ENCODE data around the gene SUSD1.
"Not testable (repeated sequence)": the region's sequence is repeated elsewhere in the genome, so short reads cannot be mapped to it uniquely, and the experiment has no call there.

SUSD1 gene

DNA sequence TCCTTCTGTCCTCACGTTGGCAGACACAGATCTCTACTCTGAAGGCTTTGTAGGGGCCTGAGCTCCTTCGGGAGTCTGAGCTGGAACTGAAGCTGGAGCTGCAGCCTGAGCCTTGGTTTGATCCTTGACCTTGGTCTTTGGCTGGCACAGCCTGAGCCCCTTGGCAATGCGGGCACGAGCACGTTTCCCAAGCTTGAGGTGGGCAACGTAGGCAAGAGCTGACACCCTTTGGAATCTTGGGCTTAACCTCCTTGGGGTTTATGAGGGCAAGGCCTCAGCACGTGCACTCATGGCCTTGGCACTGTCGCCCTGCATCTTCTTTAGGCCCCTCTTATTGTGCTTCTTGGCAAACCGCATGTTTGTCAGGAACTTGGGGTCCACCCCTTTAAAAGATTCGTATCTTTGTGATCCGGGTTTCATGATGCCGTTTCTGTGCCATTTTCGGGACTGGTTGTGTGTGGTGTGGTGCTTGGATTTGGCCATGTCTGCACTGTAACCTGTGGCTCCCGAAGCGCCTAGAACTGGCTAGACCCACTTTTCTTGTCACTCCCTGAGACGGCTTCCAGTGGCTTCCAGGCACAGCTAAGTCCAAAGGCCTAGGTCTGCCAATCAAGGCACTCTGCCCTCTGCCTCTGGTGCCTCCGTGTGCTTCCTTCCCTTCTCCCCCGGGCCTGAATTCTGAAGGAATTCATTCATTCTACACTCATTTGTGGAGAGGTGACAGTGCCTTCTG is 1.4 kb downstream of the SUSD1 start:
- no peak for DNase-seq

DNA sequence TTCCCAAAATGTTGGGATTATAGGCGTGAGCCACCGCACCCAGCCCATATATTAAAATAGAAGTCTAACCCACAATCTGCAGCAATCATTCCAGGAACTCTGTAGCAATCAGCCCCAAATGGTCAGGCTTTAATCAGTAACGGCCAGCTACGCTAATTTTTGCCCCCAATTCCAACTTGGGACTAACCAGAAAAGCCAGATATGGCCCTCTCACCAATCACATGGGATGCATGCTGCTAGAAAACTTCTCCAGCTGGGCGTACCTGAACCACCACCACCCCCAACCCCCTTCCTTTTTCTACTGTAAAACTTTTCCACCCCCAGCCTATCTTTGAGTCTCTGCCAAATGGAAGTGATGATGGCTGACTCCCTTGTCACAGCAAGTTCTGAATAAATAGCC is 4.1 kb downstream of the SUSD1 start:
- DNase-seq = no peak

DNA sequence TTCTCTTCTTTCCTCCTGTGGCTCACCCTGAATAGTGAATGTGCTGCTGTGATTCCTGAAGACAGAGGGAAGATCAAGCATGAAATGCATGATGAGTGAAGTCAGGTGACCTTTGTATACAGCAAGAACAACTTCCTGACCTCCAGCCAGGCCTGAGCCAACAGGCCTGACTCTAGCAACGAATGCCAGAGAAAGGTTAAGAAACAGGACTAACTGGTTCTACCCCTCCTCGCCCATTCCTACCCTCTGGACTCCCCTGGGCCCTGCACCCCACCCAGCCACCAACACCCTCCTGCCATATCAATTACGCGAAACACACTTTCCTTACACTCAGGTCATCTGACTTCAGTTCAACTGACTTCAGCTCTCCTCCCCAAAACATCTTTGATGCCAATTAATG is 4.9 kb downstream of the SUSD1 start:
- DNase-seq = no peak

DNA sequence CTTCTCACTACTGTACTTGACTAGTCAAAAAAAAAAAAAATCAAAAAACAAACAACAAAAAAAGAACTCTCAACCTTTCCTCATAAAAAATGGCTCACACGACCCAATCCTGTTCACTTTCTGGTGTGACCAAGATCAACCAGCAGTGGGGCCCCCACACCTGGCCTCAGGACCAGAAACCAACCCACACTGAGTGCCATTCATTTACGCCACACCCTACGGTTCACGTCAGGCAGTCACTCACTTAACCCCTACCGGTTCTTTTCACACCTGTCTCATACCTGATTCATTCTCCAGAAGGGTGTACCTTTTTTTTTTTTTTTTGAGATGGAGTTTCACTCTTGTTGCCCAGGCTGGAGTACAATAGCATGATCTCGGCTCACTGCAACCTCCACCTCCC is 5.7 kb downstream of the SUSD1 start:
- DNase-seq = no peak

DNA sequence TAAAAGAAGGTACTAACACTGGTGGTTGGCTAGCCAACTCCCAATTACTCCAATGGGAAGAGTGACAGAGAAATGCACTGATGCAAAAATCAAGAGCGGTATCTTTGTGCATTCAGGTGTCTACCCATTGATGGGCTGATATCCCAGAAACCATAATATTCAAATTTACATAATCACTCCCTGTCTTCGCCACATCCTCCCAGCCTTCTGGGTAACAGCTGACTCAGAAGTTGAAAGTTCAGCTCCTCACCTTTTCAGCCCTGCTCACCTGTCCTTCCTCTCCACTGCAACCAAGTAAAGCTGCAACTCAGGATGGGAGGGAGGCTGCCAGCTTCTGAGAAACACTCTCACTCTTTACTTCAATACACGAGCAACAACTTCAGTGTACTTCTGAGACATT is 6.9 kb downstream of the SUSD1 start:
- DNase-seq = no peak

DNA sequence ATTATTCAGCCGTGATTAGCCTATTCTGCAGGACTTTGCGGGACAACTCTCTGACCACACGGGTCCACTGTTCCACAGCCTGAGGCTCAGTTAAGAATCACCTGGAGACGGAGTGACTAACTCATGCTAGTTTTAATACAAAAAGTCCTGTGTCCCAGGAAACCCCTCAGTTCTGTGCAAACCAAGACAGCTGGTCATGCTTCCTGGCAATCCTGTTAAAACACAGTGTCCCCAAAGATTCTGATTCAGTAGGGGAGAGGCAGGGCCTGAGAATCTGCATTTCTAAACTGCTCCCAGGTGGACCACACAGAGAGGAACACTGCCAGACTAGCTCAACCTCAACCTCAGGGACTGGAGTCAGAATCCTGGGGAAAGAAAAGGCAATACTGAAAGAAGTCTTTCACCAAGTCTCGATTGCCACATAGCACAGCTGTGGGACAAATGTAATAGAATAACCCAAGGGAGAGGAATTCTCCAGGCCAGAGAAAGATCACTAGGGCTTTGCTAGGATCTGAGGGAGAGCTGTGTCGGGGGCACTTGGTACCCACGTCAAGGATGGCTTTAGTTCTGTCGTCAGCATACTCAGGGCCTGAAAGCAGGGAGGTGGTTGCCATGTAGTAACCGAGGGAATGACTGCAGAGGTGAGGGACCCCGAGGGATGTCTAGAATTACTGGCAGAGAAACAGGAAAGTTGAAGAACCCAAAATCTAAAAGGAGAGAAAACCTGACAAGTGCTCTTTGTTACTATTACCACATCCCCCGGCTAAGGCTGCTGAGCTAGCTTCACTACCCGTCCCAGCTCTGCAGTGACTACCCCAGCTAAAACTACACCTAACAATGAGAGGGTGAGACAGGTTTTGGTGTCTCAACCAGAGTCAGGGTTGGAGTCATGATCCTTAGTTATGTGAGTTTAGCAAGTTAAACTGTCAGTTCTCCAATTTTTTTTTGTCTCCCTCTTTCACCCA is 8.6 kb downstream of the SUSD1 start:
- no peak for DNase-seq

DNA sequence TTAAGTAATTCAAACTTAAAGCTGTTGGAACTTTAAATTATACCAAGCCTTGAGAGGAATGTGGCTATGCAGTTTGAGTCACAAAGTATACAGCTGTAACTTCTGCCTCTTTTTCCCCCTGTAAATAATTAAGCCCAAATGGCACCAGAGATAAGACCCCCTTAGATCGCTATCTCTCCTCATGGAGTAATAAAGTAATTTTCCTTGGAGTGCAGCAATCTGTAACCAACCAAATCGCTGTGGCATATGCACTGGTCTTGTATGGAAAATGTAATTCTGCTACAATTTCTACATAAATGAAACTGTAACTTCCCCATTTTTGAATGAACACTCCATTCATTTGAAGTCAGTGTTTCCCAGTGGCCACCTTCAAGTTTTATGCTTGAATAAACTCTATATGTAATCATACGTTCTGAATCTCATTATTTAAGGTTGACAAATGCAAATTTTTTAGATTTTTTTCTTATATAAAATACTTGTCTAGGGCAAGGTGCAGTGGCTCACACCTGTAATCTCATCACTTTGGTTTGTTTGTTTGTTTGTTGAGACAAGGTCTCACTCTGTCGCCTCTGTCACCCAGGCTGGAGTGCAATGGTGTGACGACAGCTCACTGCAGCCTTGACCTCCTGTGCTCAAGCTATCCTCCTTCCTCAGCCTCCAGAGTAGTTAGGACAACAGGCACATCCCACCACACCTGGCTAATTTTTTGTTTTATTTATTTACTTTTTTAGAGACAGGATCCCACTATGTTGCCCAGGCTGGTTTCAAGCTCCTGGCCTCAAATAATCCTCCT is 12.3 kb downstream of the SUSD1 start:
- no peak for DNase-seq

DNA sequence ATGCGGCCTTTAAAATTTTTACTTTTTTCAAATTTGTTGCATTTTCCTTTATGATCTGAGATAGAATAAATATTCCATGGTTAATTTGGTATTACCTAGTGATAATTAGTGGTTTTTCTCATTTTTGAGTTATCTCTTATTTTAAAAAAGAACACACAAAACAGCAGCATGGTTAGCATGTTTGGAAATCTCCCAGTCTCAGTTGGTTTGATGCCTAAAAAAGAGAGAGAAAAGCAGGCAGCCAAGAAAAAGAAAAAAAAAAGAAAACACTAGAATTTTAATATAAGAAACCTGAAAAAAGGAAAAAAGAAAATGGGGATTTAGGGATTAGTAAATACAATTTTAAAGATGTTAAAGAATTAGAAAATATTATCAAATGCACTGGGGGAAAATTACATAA is 15.3 kb downstream of the SUSD1 start:
- DNase-seq = no peak

DNA sequence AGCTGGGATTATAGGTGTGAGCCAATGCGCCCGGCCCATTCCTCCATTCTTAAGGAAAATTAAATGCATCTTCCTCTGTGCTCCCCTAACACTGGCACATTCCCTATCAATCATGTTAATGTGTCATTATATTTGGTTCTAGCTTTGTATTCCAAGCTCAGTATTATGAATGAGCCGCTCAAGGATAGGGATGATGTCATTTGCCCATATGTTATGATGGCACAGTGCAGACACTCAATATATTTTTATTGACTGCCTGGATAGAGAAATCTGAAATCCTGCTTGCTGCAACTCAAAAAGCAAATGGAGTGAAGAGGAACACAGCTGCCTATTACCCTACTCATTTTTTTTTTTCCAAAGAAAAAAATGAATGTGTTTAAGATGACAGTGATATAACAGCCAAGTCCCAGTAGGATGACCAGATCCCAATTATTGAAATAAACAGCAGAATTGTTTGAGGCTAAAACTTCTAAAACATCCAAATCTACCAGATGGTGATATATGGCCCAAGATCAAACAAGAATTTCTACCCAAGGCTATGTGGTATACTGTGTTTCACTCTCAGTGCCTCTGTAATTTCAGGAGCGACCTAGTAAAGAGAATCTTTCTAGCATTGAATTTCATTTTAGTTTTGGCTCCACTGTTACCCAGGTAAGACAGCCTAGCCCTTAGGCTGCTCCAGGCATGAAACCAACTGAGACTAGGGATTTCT is 16.3 kb downstream of the SUSD1 start:
- no peak for DNase-seq

DNA sequence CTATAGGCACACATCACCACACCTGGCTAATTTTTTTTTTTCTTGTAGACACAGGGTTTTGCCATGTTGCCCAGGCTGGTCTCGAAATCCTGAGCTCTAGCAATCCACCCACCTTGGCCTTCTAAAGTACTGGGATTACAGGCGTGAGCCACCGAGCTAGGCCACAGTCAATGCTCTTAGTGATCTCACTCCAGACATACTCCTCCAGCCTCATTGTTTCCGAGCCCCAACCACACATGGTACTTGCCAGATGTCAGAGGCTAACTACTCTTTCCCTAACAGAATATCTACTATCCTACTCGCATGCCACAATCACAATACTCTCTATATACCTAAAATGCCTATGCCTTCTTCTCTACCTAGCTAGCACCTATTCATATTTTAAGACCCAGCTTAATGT is 17.1 kb downstream of the SUSD1 start:
- DNase-seq = no peak

DNA sequence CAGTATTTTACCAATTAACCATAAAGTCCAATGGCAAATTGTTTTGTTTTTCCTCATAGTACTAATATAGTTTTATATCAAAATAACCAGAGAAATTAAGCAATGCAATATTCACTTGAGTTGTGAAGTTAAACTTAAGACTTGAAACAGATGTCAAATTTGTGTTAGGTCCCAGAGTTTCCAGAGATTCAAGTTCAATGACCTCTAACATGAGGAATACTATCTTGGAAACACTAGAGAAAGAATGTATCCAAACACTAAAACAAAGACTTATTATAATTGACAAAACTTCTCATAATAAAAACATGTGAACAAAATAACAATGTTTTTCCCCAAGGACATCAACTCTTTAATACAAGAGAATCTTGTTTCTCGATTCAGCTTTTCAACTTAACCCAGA is 18.0 kb downstream of the SUSD1 start:
- no peak for DNase-seq

DNA sequence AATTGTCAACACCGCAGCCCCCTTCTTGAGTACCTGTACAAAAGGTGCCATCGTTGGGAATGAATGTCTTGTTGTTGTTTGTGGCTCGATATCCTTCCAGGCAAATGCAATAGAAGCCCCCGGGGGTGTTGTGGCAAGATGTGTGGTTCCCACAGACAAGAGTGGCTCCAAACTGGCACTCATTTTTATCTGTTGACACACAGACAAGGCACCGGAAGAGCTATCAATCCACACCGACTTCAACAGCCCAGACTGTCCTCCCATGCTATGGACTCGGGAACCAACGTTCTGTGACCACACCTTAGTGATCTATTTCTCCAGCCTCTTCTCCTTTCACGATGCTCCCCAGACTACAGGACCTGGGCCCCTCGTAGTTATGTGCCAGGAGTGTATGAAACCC is 25.9 kb downstream of the SUSD1 start:
- DNase-seq = no peak

DNA sequence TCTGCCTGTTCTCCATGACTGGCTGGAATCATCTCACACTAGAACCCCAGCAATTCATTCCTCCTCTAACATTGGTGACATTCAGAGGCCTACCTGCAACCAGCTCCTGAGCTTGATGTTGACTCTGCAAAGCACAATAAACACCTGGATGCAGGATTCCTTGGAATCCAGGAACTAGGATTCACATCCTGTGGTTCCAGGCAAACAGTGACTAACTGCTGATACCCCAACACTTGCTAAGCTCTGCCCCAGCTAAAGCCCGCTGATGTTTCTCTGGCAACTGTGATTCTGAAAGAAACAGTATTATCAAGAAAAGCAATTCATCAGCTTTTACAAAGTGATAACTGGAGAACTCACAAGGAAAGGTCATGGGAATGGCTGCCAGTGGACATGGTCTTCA is 29.2 kb downstream of the SUSD1 start:
- no peak for DNase-seq

DNA sequence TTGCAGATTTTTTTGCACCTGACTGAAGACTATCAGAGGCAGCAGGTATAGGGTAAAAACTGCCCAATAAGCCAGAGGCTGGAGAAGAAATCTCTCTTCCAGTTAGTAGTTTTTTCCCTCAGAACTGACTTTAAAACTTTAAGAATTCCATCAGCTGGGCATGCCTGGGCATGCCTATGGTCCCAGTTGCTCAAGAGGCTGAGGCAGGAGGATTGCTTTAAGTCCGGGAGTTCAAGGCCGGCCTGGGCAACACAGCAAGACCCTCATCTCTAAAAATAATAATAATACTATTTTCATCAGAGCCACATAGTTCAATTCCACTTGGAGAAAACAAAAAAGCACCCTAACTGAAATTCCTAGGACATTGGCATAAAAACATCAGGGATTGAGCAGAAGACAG is 30.3 kb downstream of the SUSD1 start:
- no peak for DNase-seq

DNA sequence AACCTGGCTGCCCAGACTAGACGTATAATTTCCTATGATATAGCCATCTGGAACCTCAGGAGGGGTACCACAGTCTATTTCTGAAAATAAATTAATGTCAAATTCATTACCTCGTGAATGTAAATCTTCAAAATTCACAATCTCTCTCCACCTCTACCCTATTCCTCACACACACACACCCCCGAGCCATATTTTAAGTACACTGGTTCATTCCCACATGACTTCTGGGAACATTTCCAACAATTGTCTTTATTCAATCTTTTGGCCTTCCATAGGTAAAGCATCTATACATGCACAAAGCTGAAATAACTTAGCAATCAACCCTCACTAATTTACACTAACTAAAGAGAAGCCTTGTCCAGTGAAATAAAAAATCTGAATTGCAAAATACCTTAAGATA is 32.7 kb downstream of the SUSD1 start:
- DNase-seq = no peak

DNA sequence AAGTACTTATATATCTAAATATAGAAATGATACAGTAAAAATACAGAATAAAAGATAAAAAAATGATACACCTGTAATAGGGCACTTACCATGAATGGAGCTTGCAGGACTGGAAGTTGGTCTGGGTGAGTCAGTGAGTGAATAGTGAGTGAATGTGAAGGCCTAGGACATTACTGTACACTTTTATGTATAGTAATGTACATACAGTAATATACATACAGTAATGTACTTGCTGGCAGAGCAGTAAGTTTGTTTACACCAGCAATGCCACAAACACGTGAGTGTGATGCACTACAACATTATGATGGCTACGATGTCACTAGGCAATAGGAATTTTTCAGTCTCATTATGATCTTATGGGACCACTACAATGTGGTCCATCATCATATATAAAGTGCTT is 34.2 kb downstream of the SUSD1 start:
- DNase-seq = no peak

DNA sequence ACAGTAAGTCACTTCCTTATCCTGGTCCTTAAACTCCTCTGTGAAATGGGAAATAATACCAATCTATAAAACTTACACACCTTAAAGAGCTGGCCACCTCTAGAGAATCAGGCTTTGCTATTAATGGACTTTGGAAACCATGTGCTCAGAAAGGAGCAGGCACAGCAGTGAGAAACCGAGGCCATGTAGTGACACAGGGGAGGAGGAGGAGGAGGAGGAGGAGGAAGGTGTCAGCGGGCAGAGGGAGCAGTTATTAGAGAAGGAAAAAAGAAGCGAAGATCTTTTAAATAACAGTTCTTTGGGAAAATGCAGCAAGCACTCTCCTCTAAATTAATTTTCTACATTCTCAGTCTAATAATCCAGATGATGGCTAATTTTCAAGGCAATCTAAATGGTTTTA is 38.0 kb downstream of the SUSD1 start:
- DNase-seq = no peak

DNA sequence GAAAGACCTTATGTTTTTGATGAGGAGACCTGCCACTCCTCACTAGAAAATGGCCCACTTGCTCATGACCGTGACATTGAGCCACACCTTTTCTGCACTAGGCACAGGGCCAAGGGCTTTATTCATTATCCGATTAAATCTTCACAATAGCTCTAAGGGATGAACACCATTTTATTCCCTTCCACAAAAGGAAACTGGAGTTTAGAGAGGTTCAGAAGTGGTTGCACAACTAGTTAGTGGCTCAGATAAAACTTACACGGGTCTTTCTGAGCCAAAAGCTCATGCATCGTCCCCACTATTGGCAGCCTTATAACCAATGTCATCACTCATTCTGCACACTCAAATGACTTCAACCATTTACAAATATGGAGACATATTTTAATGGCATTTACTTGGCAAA is 39.4 kb downstream of the SUSD1 start:
- no peak for DNase-seq

DNA sequence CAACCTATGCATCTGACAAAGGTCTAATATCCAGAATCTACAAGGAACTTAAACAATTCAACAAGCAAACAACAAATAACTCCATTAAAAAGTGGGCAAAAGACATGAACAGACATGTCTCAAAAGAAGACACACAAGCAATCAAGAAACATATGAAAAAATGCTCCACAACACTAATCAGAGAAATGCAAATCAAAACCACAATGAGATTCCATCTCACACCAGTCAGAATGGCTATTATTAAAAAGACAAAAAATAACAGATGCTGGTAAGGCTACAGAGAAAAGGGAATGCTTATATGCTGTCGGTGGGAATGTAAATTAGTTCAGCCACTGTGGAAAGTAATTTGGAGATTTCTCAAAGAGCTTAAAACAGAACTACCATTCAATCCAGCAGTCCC is 41.3 kb downstream of the SUSD1 start:
- DNase-seq = not testable (repeated sequence)

DNA sequence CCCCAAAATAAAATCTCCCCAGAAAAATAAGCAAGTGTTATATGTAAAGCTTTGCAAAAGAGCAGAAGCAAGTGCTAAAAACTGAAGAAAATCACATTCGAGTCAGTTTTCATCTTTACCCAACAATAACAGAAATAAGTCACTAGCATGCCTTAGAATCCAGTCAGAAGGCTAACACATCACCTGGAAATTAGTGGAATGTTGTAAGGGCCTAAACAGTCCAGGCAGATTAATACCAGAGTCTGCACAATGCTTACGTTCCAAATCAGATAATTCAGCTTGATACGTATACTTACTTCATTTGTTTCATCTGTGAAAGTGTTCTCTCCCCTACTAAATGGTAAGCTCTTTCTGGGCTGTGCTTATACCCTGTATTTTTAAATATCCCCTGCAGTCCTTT is 42.7 kb downstream of the SUSD1 start:
- DNase-seq = no peak

DNA sequence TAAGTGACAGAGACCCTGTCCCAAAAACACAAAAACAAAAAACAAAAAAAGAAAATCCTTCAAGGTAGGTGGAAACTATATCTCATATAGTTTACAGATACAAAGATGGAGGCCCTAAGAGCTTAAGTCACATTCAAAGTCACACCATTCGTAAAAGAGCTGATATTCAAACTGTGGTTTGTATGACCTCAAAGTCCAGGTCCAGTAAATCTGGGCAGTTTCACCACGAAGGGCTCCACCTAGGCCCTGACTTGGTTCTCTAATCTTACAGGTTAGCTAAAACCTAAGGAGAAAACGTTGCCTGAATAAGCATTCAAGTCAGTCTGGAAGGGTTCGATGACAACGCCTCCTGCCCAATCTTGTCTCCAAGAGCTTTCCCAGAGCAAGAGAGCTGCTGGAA is 44.1 kb downstream of the SUSD1 start:
- DNase-seq = no peak

DNA sequence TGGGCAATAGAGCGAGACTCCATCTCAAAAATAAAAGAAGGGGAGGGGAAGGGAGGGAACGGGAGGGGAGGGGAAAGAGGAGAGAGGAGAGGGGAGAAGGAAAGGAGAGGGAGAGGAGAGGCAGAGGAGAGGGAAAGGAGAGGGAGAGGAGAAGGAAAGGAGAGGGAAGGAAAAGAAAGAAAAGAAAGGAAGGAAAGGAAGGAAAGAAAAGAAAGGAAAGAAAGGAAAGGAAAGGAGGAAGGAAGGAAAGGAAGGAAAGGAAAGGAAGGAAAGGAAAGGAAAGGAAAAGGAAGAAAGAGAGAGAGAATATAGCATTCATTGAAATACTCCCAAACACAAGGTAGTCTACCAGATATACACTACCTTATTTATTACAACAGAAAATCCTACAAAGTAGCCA is 44.8 kb downstream of the SUSD1 start:
- DNase-seq = no peak

DNA sequence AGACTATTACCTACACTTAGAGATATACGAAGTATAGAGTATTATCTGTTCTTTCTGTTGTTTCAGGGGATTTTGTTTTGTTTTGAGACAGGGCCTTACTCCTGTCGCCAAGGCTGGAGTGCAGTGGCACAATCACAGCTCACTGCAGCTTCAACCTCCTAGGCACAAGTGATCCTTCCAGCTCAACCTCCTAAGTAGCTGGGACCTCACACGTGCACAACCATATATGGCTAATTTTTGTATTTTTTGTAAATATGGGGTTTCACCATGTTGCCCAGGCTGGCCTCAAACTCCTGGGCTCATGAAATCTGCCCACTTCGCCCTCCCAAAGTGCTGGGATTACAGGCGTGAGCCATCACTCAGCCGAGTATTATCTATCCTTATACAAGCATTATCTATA is 45.9 kb downstream of the SUSD1 start:
- no peak for DNase-seq

All from activated CD8-positive, alpha-beta memory T cell treated with anti-CD3 and anti-CD28 coated beads, Interleukin-2, amount 50 U/mL, for 4 hours (primary cell).